Fibroblast of skin of left quadriceps (primary cell): ENCODE data around the gene BHLHA15.
"Not testable (repeated sequence)": the region's sequence is repeated elsewhere in the genome, so short reads cannot be mapped to it uniquely, and the experiment has no call there.

Source experiments
- DNase-seq, 2 experiments: peaks; one replicate each; pipeline ENCODE4 v3.0.0-alpha.2; 2013; ENCODE audit warnings: low read depth in 2 of 2

BHLHA15 gene

GRCh38 chr7:98210513-98211220 is 572 bp upstream of the BHLHA15 start:
- DNase-seq = no peak

- DNase-seq = no peak
Observed at GRCh38 chr7:98211676-98212531, 665 bp downstream of the BHLHA15 start.

- DNase-seq = no peak
Observed at GRCh38 chr7:98212532-98213041, 1.3 kb downstream of the BHLHA15 start.

- DNase-seq = no peak
Observed at GRCh38 chr7:98213296-98213887, 2.2 kb downstream of the BHLHA15 start.

GRCh38 chr7:98213888-98214810 is 2.9 kb downstream of the BHLHA15 start:
- no peak for DNase-seq

GRCh38 chr7:98214811-98215321 is 3.6 kb downstream of the BHLHA15 start:
- DNase-seq = no peak

GRCh38 chr7:98215561-98216495 is 4.6 kb downstream of the BHLHA15 start:
- DNase-seq = no peak

- DNase-seq = no peak
Observed at GRCh38 chr7:98216941-98217622, 5.8 kb downstream of the BHLHA15 start.

- DNase-seq = no peak
Observed at GRCh38 chr7:98217623-98218582, 6.7 kb downstream of the BHLHA15 start.

- DNase-seq = not testable (repeated sequence)
Observed at GRCh38 chr7:98219382-98219781, 8.1 kb downstream of the BHLHA15 start.

GRCh38 chr7:98221611-98222532 is 10.6 kb downstream of the BHLHA15 start:
- no peak for DNase-seq

GRCh38 chr7:98222533-98223195 is 11.4 kb downstream of the BHLHA15 start:
- DNase-seq = no peak

GRCh38 chr7:98223351-98223897 is 12.2 kb downstream of the BHLHA15 start:
- no peak for DNase-seq

GRCh38 chr7:98223898-98224700 is 12.9 kb downstream of the BHLHA15 start:
- DNase-seq = no peak

GRCh38 chr7:98224701-98225181 is 13.5 kb downstream of the BHLHA15 start:
- no peak for DNase-seq
